GM04503 (cell line): Measurements from ENCODE around the gene RNASE7.
A peak's percentile ranks its signal among the peaks of the same experiment; 100 is the strongest.
"Not testable (repeated sequence)": the region's sequence is repeated elsewhere in the genome, so short reads cannot be mapped to it uniquely, and the experiment has no call there.

Experiments
- DNase-seq: peaks from one replicate; pipeline ENCODE4 v3.0.0-alpha.2; 2012; ENCODE audit warnings: low read depth

The RNASE7 gene

DNA sequence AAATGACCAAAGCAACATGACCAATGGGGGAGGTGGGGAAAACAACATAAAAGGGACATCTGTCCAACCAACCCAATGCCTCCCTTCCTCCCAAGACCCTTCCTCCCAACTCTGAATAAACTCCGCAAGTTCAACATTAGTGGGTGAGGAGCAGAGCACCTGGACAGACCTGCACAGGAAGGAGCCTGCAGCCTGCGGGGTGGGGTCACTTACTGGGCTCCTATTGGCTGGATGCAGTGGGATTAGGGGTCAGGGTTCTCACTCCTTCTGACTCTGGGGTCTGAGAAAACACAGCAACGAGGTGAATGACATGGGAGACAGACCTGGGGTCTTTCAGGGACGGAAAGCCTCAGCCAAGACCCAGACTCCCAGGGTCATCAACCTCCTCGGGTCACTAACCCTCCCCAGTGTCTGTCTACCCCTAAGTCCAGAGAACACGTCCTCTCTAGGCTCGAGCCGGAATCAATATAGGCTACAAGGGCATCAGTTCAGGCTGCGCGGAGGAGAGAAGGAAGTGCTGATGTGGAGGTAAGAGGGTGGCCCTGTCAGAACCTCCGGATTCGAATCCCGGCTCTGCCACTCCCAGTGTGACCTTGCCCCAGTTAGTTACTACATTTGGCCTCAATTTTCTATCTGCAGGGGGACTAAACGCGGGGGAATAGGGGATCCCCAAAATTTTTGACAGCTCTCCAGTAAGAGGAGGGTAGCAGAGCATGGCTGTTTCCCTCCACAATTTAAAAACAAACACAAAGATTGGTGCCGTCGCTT lies 18.2 kb upstream of the RNASE7 start:
- no peak for DNase-seq

- no peak for DNase-seq
Measured at GRCh38 chr14:21024585-21025370, 17.4 kb upstream of the RNASE7 start, which contains the start of gene NDRG2. TSS of gene NDRG2 (minus strand) at chr14:21025061. CDS start at chr14:21023315, 1,746 bp downstream.

DNA sequence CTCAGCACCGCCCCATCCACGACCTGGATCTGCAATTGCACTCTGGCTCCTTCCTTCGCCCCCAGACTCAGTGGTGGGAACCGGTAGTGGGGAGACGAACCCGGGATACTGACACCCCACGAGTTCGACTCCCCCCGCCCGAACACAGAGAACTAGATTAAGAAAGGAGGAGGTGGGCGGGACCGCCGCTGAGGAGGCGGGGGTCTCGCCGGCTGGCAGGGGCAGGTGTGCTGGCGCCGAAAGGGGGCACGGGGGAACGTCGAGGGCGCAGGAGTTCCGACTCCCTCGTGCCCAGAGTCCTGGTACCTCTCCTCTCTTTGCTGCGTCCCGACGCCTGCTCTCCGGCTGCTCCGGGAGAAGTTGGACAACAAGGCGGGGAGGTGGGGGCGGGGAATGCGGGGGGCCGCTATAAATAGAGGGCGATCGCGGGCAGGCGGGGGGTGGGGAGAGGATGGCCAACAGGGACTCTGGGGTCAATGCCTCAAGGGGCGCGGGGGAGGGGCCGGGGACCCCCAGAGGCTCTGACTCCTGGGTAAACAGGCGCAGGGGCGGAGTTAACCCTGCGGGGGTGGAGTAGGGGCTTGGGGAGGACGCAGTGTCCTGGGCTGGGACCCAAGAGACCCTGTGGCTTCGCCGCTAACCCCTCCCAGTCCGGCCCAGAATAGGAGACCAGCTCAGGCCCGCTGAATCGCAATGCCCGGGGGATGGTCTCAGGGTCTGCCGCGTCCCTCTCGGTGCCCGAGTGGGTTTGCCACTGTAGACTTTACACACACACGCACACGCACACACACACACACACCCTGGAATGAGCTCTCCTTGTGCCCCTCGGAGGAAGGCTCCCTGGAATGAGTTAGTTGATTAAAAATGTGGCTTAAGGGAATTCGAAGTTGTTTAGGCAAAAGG lies 16.5 kb upstream of the RNASE7 start:
- DNase-seq = no peak

DNA sequence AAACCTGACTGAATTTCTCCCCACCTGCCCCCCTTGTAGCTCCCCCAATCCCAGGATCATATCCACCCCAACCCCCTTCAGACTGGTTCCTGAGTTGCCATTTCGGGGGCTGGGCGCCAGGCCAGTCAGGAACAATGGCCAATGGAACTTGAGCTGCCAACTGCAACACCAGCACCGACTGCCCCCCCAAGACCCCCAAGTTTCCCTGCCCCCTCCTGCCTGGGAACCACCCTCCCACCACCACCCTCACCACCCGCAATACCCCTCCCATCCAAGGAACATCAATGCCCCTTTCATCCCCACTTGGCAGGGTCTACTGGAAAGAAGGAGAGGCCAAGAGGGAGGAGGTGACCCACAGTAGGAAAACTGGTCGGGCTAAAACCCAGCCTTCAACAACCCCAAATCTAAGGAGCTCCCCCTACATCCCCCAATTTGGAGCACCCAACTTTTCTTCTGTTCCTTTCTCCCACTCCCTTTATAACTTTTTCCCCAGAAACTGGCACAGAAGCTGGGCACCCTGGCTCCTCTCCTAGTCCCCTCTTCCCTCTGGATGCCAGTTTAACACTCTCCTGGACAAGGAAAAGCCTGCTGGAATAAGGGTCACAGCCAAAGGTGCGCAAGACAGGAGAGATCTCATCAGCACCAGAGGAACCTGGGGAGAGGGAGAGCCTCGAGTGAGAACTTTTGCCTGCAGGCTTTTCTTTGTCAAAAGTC lies 15.7 kb upstream of the RNASE7 start:
- no peak for DNase-seq

DNA sequence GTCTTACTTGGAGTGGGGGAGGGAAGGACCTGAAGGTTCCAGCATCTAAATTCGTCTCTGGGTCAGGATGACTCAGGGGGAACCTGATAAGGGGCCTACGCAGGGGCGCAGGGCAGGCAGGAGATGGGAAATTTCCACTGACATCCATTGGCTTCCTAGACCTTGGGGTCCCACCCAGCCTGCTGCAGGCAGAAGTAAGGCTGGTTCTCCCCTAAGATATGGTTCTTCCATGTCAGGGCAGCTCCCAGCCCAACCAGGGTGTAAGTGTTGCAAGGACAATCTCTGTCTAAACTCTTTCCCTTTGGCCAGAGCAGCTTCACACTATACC lies 15.2 kb upstream of the RNASE7 start:
- no peak for DNase-seq

DNA sequence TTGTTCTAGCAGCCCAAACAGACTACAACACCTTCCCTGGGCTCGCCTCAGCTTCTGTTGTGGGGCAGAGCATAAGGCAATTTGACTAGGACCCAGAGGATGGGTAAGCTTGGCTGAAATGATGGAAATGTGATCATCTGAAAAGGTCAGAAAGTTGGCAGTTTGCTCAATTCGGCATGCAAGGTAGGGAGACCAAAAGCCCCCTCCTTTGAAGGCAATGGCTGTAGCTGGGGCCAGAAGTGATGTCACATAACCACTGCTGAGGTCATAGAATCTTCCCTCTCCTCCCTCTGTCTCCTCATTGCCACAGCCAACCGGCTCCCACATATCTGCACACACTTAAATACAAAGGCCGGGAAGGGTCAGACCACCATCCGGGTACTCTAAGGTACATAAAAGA lies 12.2 kb upstream of the RNASE7 start, which contains the start of gene TPPP2:
TSS of gene TPPP2 (plus strand) at position 301 of the 400 bp plus-strand sequence. CDS start 365 bp downstream, outside the sequence.
- no peak for DNase-seq

GRCh38 chr14:21030531-21030930 lies 11.6 kb upstream of the RNASE7 start:
- DNase-seq = no peak

- no peak for DNase-seq
Measured at GRCh38 chr14:21032326-21033132, 9.6 kb upstream of the RNASE7 start.

- no peak for DNase-seq
Measured at GRCh38 chr14:21033133-21033698, 8.9 kb upstream of the RNASE7 start.

DNA sequence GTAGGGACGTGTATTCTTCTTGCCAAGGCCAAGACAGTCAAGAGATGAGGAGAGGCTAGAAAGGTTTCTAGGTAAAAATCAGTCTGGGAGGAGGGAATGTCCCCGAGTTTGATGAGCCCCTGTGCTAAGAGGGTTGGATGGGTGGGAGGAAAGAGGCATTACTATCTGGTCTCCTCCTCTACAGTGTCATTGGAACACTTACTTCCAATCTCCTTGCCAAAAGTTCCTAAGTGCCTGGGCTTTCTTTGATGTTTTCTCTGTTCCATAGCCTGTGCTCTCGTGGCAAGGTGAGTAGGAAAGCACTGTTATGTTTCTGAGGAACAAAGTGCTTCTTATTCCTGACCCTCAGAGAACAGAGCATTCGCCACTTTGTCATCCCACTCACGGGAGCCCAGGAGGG lies 7.5 kb upstream of the RNASE7 start, which contains the start of gene RNASE13:
TSS of gene RNASE13 (minus strand) at position 101 of the 400 bp plus-strand sequence. CDS start 519 bp downstream, outside the sequence.
- DNase-seq = no peak

GRCh38 chr14:21036751-21037150 lies 5.4 kb upstream of the RNASE7 start:
- no peak for DNase-seq

GRCh38 chr14:21037156-21037555 lies 5.0 kb upstream of the RNASE7 start:
- DNase-seq = no peak

GRCh38 chr14:21038441-21039422 lies 3.4 kb upstream of the RNASE7 start:
- DNase-seq = no peak

GRCh38 chr14:21039585-21040369 lies 2.4 kb upstream of the RNASE7 start:
- peak; percentile 23 for DNase-seq

- no peak for DNase-seq
Measured at GRCh38 chr14:21040370-21040925, 1.7 kb upstream of the RNASE7 start.

DNA sequence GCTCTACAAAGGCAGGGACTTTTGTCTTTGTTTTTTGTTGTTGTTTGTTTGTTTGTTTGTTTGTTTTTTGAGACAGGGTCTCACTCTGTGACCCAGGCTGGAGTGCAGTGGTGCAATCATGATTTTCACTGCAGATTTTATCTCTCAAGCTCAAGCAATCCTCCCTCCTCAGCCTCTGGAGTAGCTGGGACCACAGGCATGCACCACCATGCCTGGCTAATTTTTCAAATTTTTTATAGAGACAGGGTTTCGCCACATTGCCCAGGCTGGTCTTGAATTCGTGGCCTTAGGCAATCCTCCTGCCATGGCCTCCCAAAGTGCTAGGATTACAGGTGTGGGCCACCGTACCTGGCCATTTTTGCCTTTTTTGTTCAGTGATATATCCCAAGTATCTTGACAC lies 1.2 kb upstream of the RNASE7 start:
- DNase-seq = not testable (repeated sequence)

DNA sequence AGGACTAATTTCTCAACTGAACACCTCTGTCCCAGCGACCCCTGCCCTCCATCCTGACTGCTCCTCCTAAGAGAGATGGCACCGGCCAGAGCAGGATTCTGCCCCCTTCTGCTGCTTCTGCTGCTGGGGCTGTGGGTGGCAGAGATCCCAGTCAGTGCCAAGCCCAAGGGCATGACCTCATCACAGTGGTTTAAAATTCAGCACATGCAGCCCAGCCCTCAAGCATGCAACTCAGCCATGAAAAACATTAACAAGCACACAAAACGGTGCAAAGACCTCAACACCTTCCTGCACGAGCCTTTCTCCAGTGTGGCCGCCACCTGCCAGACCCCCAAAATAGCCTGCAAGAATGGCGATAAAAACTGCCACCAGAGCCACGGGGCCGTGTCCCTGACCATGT lies 756 bp downstream of the RNASE7 start:
- no peak for DNase-seq
